HAP-1 (cell line): Measurements from ENCODE around the gene PAFAH1B1.
"Not testable (repeated sequence)": the region's sequence is repeated elsewhere in the genome, so short reads cannot be mapped to it uniquely, and the experiment has no call there.

Source experiments
- DNase-seq, 2 experiments: peaks; one replicate each; pipeline ENCODE4 v3.0.0-alpha.2; 2016 to 2020; ENCODE audit warnings: low spot score in 2 of 2
- H3K27me3 ChIP-seq: fragments of 250-450 bp; sonication (Bioruptor Pico); 2 replicates; pipeline ENCODE4 v1.5.1; 2020; ENCODE audit warnings: low read depth, mild to moderate bottlenecking, moderate library complexity
- H3K36me3 ChIP-seq: fragments of 250-450 bp; sonication (Bioruptor Pico); replicated peaks from 2 replicates; pipeline ENCODE4 v1.5.1; 2020; ENCODE audit warnings: mild to moderate bottlenecking
- H3K4me1 ChIP-seq: fragments of 250-450 bp; sonication (Bioruptor Pico); 2 replicates; pipeline ENCODE4 v1.5.1; 2020; ENCODE audit warnings: mild to moderate bottlenecking
- H3K4me3 ChIP-seq: fragments of 250-450 bp; sonication (Bioruptor Pico); 2 replicates; pipeline ENCODE4 v1.5.1; 2020; ENCODE audit warnings: mild to moderate bottlenecking, moderate library complexity
- H3K9me3 ChIP-seq: fragments of 250-450 bp; sonication (Bioruptor Pico); 2 replicates; pipeline ENCODE4 v1.5.1; 2020; ENCODE audit warnings: mild to moderate bottlenecking, moderate library complexity
- in situ Hi-C: fragments of 300-500 bp; cut with MboI; formaldehyde crosslinking; loops from 3 replicates; pipeline ENCODE4 v1.14.3; 2020; ENCODE audit warnings: low sequenced_read_pairs, inconsistent platforms, mixed read lengths

The PAFAH1B1 gene

DNA sequence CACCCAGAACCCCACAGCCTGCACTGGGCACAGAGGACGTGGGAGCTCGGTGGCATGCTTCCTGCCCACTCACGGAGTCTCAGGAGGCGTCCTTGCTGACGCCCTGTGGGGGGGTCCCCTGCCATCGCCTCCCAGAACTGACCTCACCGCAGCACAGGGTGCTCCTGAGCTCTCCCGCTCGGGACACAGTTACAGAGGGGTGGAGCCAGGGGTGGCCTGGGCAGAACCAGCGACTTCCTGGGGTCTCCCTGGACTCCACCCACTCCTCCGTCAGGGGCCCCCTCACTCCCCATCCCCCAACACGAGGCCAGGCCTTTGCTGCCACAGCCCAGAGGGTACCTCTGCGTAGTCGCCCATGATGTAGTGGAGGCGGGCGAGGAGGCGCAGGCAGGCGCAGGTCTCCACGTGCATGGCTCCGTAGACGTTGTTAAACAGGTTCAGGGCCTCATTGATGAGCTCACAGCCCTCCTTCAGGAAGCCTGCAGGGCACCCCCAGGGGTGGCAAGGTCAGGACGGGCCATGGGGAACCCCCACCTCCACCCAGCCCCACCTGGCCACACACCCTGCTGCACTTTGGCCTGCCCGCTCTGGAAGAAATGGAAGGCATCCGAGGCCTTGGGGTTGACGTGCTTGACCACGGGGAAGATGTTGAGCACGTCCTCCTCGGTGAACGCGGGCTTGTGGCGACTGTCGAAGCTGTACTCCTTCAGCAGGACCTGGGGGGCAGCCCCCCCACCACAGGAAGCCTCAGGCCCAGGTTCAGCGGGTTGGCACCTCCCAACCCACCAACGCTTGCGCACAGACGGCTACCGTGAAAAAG, 100.3 kb downstream of the PAFAH1B1 start:
- Histone ChIP-seq H3K4me3 (no peak overlapping the region), H3K9me3 (no peaks in the 10 kb centered on the region), H3K27me3 (no peaks in the 10 kb centered on the region), H3K4me1 (no peaks in the 10 kb centered on the region), H3K36me3 (peaks cover 87% of the 10 kb centered on the region)
- in situ Hi-C loops: no loop called here
- no peak for DNase-seq

DNA sequence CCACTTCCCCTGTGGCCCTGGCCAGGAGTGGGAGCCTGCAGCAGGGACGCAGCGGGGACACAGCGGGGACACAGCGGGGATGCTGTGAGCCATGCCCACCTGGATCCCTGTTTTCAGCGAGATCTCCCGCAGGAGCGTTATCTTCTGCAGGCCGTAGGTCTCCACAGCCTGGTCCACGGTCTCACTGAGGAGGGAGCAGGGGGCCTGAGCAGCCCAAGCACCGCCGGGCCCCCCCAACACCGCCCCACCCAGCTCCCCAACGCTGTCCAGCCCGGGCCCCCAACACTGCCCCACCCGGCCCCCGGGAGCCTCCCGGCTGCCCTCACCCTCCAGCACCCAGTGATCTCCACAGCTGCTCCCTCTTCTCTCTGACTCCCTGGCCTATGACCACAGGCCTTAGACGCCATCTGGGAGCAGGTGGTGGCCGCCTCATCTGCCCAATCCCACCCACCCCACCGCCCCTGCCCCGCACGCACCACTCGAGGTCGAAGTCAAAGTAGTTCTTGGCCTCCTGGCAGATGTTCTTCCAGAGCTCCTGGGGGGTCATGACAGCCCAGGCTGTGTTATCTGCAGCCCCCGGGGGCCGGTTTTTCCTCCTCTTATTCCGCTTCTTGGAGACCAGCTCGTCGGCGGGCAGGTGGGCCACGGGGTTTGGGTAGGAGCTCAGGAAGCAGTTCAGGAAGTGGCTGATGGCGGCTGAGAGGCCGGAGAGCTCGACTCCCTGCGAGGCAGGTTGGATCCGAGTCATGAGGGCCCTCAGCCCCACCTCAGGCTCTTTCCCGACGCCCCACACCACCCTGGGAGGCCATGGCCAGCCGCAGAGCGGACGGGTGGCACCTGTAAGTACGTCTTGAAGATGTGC, 101.2 kb downstream of the PAFAH1B1 start:
- in situ Hi-C loops: no loop called here
- Histone ChIP-seq H3K9me3 (no peaks in the 10 kb centered on the region), H3K4me3 (no peak overlapping the region), H3K27me3 (no peaks in the 10 kb centered on the region), H3K4me1 (no peaks in the 10 kb centered on the region), H3K36me3 (peaks cover 87% of the 10 kb centered on the region)
- no peak for DNase-seq

DNA sequence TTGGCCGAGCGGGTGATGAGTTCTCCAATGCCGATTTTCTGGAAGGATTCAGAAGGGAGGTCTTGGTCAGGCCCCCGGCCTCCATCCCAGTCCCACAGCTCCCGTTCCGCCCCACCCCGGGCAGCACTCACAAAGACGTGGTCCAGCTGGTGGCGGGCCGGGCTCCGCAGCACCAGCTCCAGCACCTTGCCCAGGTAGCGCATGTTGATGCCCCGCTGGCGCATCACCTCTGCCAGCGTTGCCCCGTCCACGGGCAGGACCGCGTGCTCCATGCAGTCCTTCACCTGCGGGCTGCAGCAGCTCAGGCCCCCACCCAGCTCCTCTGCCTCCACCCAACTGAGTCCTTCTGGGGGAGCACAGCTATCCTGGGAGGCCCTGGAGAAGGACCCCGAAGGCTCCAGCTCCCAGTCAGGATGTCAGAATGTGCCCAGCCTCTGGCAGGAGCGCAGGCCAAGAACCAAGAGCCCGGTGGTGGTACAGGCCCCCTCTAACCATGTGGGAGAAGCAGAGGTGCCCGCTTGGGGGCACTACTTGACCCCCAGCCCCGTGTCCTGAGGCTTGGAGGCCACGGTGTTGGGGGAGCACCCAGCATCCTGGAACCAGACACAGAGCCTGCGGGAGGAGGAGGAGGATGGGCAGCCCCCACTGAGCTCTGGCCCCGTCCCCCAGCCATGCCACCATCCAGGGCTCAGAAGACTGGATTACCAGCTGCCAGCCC, 101.9 kb downstream of the PAFAH1B1 start:
- in situ Hi-C loops: no loop called here
- Histone ChIP-seq H3K9me3 (no peaks in the 10 kb centered on the region), H3K36me3 (peaks cover 89% of the 10 kb centered on the region), H3K4me1 (no peaks in the 10 kb centered on the region), H3K4me3 (no peak overlapping the region), H3K27me3 (no peaks in the 10 kb centered on the region)
- no peak for DNase-seq

DNA sequence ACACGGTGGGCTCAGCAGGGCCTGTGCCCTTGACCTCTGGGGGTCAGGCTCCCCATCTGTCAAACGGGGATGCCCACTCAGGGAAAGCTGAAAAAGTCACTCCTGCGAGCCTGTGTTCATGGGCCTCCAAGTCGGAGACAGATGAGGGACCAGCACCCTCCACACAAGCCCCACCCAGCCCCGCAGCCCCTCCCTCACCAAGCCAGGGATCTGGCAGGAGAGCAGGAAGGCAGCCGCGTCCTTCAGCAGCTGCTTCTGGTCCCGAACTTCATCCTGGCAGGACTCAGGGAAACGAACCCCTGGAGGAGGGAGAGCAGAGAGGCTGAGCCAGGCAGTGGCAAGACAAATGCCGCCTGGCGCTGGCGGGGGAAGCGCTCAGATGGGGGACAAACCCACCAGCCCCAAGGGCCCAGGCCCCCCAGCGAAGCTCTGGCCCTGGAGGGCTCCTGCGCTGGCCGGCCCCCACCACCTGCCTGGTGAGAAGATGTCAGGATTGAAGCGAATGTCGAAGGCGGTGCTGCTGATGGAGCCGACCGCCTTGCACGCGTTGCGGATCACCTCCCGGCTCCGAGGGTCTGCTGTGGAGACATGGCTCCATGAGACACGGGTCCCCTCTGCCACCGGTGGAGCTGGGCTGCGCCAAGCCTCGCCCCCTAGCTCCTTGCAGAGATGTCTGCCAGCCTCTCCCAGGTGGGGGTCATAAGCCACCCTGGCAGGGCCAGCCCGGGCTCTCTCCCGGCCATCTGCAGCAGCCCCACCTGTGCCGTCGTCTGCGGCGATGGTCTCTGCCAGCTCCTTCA, 102.7 kb downstream of the PAFAH1B1 start:
- no peak overlapping the region for H3K4me3 ChIP-seq
- DNase-seq: no peak
- no peaks in the 10 kb centered on the region for H3K4me1 ChIP-seq
- H3K9me3 ChIP-seq: no peaks in the 10 kb centered on the region
- in situ Hi-C loops: no loop called here
- H3K36me3 ChIP-seq: peaks cover 89% of the 10 kb centered on the region
- H3K27me3 ChIP-seq: no peaks in the 10 kb centered on the region

DNA sequence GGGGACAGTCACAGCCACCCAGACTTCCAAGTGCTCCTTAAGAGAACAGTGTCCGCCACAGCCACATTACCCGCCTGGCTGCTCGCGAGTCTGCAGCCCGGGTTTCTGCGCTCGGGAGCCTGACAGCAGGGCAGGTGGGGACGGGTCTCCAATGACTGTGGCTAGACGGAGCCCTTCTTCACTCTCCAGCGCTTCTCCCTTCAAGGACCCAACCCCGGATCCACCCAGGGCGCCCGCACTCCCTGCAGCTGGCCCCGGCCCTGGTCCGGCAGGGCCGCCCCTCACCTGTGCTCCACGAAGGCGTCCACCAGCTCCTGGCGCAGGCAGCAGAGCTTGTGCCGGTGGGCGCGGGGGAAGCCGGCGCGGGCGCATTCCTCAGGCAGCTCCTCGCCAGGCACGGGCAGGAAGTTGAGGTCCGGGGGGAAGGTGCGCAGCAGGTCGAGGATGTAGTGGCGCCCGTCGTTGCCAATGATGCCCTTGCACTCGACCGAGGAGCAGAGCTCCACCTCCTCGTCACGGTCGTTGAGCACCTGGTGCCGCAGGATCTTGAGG, 104.2 kb downstream of the PAFAH1B1 start:
- no peak overlapping the region for H3K4me3 ChIP-seq
- in situ Hi-C loops: no loop called here
- H3K9me3 ChIP-seq: no peaks in the 10 kb centered on the region
- no peaks in the 10 kb centered on the region for H3K27me3 ChIP-seq
- no peaks in the 10 kb centered on the region for H3K4me1 ChIP-seq
- DNase-seq: peak in 1 of 2 experiments; percentile 6
- peaks cover 92% of the 10 kb centered on the region for H3K36me3 ChIP-seq

DNA sequence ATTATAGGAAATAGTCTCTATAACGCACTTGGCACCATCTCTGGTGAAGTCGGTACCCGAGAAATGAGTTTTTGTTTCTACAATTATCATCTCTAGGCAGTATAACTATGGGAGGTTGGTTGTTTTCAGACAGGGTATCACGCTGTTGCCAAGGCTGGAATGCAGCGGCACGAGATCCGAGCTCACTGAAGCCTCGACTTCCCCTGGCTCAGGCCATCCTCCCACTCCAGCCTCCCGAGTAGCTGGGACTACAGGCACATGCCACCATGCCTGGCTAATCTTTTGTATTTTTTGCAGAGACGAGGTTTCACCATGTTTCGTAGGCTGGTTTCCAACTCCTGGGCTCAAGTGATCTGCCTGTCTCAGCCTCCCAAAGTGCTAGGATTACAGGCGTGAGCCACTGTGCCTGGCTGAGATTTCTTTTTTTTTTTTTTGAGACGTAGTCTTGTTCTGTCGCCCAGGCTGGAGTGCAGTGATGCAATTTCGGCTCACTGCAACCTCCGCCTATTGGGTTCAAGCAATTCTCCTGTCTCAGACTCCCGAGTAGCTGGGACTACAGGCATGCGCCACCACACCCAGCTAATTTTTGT, 105.9 kb downstream of the PAFAH1B1 start:
- peaks cover 96% of the 10 kb centered on the region for H3K36me3 ChIP-seq
- H3K4me1 ChIP-seq, H3K4me3 ChIP-seq, H3K27me3 ChIP-seq, in situ Hi-C loops, H3K9me3 ChIP-seq: not testable (repeated sequence)
- peak in 1 of 2 experiments; percentile 0 for DNase-seq

DNA sequence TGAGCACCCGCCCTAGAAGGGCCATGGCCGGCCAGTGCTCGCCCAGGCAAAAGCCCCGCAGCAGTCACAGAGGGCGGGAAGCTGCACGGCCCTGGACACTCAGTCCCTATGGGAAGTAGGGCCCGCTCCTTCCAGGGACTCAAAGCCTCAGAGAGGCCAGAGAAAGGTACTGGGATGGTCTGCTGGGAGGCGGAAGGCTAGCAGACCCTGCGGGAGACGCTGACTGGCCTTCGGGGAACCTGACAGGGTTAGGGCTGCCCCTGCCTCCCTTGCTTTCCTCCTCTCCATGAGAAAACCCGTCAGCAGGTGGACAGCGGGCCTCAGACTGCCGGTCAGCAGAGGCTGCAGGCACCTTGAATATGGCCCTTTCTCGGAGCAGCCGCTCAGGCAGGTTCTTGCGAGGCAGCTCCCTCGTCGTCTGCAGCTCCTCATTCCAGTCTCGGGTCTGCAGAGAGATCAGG, 106.6 kb downstream of the PAFAH1B1 start:
- H3K4me3 ChIP-seq: no peak overlapping the region
- peak in 1 of 2 experiments; percentile 5 for DNase-seq
- in situ Hi-C loops: no loop called here
- no peaks in the 10 kb centered on the region for H3K9me3 ChIP-seq
- no peaks in the 10 kb centered on the region for H3K4me1 ChIP-seq
- peaks cover 100% of the 10 kb centered on the region for H3K36me3 ChIP-seq
- H3K27me3 ChIP-seq: no peaks in the 10 kb centered on the region

DNA sequence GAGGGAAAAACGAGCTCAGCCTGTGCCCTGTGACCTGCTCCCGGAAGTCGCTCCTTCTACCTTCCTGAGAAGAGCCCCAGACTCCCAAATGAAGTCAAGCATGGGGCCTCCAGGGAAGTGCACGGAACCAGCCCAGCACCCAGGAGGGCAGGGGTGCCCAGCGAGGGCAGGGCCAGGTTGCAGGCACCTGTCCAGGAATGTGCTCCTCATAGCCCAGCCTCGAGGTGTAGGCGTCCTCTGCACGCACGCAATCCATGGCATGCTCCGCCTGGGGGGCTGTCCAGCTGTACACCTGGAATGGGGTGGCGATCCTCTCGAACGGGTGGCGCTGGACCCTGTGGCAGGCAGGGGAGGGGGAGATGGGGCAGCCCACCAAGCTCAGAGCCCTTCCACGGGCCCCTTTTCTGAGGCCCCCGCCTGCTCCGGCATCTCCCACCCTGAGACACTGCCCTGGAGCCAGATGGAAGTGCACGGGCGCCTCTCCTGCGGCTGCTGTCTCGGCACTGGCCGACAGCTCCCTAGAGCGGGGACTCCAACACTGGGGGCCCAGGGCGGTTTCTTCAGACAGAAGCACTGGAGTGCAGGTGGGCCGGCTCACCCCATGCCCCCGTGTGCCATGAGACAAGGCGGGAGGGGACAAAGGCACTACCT, 107.2 kb downstream of the PAFAH1B1 start:
- H3K4me1 ChIP-seq: no peaks in the 10 kb centered on the region
- no peak overlapping the region for H3K4me3 ChIP-seq
- no peaks in the 10 kb centered on the region for H3K27me3 ChIP-seq
- in situ Hi-C loops: no loop called here
- H3K36me3 ChIP-seq: peaks cover 97% of the 10 kb centered on the region
- H3K9me3 ChIP-seq: no peaks in the 10 kb centered on the region
- peak in 1 of 2 experiments; percentile 54 for DNase-seq

DNA sequence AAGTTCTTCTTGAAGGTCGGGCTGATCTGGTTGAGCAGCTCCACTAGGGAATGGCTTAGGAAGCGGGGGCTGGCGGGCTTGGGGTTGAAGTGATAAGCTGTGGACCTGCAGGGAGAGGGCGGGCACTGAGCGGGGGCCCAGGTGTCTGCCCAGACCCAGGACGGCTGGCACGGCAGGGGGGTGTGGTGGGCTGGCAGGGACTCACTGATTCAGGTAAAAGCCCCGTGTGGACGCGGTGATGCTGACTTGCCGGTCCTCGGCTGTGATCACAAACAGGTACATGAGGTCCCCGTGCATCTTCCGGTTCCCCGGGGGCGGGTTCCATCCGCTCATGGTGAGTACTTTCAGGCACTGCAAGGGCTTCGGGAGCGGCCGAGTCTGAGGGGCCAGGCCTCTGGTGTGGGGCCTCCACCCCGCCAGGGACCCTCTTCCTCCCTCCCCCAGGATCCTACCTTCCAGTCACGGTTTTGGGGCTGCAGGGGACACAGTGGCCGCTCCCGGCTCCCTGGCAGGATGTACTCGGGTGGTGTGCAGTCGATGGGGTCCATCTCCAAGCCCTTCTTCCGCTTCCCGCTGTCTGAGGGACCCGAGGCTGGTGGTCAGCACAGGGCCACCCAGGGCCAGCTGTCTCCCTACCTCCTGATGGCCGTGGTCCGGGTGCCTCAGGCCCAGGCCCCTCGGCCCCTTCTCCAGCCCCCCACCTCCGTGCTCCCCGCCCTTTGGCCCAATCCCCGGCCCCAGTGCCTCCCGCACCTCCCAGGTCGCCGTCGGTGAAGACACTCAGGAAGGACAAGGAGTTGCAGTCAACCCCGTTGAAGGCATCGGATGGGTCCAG, 107.9 kb downstream of the PAFAH1B1 start:
- no peak overlapping the region for H3K4me3 ChIP-seq
- DNase-seq: no peak
- no peaks in the 10 kb centered on the region for H3K9me3 ChIP-seq
- no peaks in the 10 kb centered on the region for H3K27me3 ChIP-seq
- H3K4me1 ChIP-seq: no peaks in the 10 kb centered on the region
- in situ Hi-C loops: no loop called here
- H3K36me3 ChIP-seq: peaks cover 90% of the 10 kb centered on the region

DNA sequence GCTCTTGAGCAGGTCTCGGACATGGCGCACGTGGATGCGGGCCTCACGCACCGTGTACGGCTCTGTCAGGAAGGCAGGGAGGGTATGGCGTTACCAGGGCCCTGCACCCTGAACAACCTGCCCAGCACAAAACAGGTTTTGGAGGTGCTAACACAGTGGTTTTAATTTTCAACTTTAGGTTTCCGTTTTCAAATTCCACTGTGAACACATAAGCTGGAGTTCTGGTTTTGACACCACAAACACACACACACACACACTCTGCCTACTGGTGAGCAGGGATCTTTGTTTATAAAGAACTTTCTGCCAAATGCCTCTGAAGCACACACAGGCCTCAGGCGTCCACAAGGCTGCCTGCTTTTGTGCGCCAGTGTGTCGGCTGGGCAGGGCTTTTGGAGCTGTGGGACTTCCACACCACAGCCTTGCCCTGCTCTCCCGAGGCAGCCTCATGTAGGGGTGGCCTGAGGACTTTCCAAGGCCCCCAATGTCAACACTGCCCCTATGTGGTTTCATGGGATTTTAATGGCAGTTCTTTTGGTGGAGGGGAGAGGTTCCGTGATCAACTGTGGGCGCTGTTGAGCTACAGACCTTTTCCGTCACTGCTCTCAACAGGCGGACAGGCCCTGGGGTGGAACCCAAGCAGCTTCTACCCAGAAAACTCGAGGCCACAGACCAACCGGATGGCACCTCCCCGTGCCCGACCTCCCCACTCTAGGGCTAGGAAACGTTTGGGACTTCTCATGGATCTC, 108.7 kb downstream of the PAFAH1B1 start:
- DNase-seq: no peak
- Histone ChIP-seq H3K4me3 (no peak overlapping the region), H3K9me3 (no peaks in the 10 kb centered on the region), H3K27me3 (no peaks in the 10 kb centered on the region), H3K4me1 (no peaks in the 10 kb centered on the region), H3K36me3 (peaks cover 90% of the 10 kb centered on the region)
- in situ Hi-C loops: no loop called here

DNA sequence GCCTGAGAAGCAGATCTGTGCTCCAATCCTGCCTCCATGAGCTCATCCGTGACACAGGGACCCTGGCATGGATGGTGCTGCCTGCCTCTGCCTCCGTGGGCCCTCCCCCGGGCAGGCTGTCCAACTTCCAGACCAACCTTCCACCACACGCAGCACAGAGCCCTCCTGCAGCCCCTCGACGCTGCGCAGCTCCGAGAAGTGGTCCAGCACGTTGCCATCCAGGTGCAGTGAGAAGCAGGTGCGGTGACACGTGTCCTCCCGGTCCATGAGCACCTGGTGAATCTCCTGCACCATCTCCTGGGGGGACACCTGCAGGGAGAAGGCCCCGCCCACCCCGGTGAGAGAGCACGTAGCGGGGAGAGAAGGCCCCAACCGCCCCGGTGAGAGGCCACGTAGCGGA, 109.7 kb downstream of the PAFAH1B1 start:
- Histone ChIP-seq H3K36me3 (peaks cover 87% of the 10 kb centered on the region), H3K4me3 (no peak overlapping the region), H3K9me3 (no peaks in the 10 kb centered on the region), H3K27me3 (no peaks in the 10 kb centered on the region), H3K4me1 (no peaks in the 10 kb centered on the region; the same call in 1 of the 2 replicates)
- no peak for DNase-seq
- in situ Hi-C loops: no loop called here
